ENCODE results near the gene TSPYL1.

Gene TSPYL1

GRCh38 chr6:116229287-116229913 lies 50.3 kb downstream of the TSPYL1 start:
- no peak for TF ChIP-seq ZNF274 (IDR thresholded peaks at IDR 0.05; ENCODE audit: low read depth, low read length)
- H3K4me3 ChIP-seq (ENCODE audit: low read length), result no peak overlapping the region
